ENCODE data around the gene VIPR1.

Gene VIPR1

GRCh38 chr3:42517117-42517516, 14.7 kb downstream of the VIPR1 start:
- no peak for TF ChIP-seq CTCF (IDR thresholded peaks at IDR 0.05; ENCODE audit: low read depth, low read length)
- H3K4me3 ChIP-seq (ENCODE audit: low read depth, low read length) = no peak overlapping the region

- H3K4me3 ChIP-seq (ENCODE audit: low read depth, low read length) = no peak overlapping the region
- TF ChIP-seq CTCF (IDR thresholded peaks at IDR 0.05; ENCODE audit: low read depth, low read length) = peak; percentile 22; the same call in 1 of the 2 replicates
Measured at GRCh38 chr3:42518800-42519567, 16.5 kb downstream of the VIPR1 start.

GRCh38 chr3:42519568-42519962, 17.1 kb downstream of the VIPR1 start:
- no peak overlapping the region for H3K4me3 ChIP-seq (ENCODE audit: low read depth, low read length)
- TF ChIP-seq CTCF (IDR thresholded peaks at IDR 0.05; ENCODE audit: low read depth, low read length) = no peak

GRCh38 chr3:42520336-42520735, 17.9 kb downstream of the VIPR1 start:
- no peak overlapping the region for H3K4me3 ChIP-seq (ENCODE audit: low read depth, low read length)
- TF ChIP-seq CTCF (IDR thresholded peaks at IDR 0.05; ENCODE audit: low read depth, low read length) = no peak

GRCh38 chr3:42520906-42521305, 18.5 kb downstream of the VIPR1 start:
- no peak overlapping the region for H3K4me3 ChIP-seq (ENCODE audit: low read depth, low read length)
- TF ChIP-seq CTCF (IDR thresholded peaks at IDR 0.05; ENCODE audit: low read depth, low read length) = no peak

GRCh38 chr3:42524751-42525150, 22.3 kb downstream of the VIPR1 start:
- H3K4me3 ChIP-seq (ENCODE audit: low read depth, low read length) = no peak overlapping the region
- no peak for TF ChIP-seq CTCF (IDR thresholded peaks at IDR 0.05; ENCODE audit: low read depth, low read length)

GRCh38 chr3:42525212-42525611, 22.8 kb downstream of the VIPR1 start:
- H3K4me3 ChIP-seq (ENCODE audit: low read depth, low read length) = no peak overlapping the region
- TF ChIP-seq CTCF (IDR thresholded peaks at IDR 0.05; ENCODE audit: low read depth, low read length) = no peak

Measured in WI38 (cell line).